Measurements from ENCODE around the gene PHF2.

Gene PHF2

GRCh38 chr9:93713716-93714115, 137.3 kb downstream of the PHF2 start:
- DNase-seq, result no peak

GRCh38 chr9:93721417-93721965, 145.1 kb downstream of the PHF2 start:
- DNase-seq, result no peak

- no peak for DNase-seq
Measured at GRCh38 chr9:93724852-93725251, 148.5 kb downstream of the PHF2 start.

GRCh38 chr9:93725382-93725781, 149.0 kb downstream of the PHF2 start:
- DNase-seq, result no peak

GRCh38 chr9:93726147-93726546, 149.8 kb downstream of the PHF2 start:
- no peak for DNase-seq
